Measurements from ENCODE around the gene ALDH3B2.

DNA sequence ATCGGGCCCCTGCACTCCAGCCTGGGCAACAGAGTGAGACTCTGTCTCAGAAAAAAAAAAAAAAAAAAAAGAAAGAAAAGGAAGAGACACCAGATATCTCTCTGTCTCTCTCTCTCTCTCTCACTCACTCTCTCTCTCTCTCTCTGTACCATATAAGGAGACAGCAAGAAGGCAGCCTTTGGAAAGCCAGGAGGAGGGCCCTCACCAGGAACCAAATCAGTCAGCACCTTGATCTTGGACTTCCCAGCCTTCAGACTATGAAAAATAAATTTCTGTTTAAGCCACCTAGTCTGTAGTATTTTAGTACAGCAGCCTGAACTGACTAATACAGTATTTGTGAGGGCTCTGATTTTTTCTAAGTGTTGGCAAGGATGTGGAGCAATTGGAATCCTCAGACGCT lies 13.6 kb upstream of the ALDH3B2 start:
- TF ChIP-seq EP300 (IDR thresholded peaks at IDR 0.05), result no peak
- TF ChIP-seq, protein P1, sequence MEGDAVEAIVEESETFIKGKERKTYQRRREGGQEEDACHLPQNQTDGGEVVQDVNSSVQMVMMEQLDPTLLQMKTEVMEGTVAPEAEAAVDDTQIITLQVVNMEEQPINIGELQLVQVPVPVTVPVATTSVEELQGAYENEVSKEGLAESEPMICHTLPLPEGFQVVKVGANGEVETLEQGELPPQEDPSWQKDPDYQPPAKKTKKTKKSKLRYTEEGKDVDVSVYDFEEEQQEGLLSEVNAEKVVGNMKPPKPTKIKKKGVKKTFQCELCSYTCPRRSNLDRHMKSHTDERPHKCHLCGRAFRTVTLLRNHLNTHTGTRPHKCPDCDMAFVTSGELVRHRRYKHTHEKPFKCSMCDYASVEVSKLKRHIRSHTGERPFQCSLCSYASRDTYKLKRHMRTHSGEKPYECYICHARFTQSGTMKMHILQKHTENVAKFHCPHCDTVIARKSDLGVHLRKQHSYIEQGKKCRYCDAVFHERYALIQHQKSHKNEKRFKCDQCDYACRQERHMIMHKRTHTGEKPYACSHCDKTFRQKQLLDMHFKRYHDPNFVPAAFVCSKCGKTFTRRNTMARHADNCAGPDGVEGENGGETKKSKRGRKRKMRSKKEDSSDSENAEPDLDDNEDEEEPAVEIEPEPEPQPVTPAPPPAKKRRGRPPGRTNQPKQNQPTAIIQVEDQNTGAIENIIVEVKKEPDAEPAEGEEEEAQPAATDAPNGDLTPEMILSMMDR (IDR thresholded peaks at IDR 0.05), result no peak

All from tibial nerve (tissue), 4 donors.